ENCODE results near the gene PEX14.
"Not testable (repeated sequence)": the region's sequence is repeated elsewhere in the genome, so short reads cannot be mapped to it uniquely, and the experiment has no call there.

The PEX14 gene

GRCh38 chr1:10484521-10484920 lies 9.8 kb downstream of the PEX14 start:
- DNase-seq = no peak
- in situ Hi-C loops (cut with HindIII; ENCODE audit: low pct_ligation_motif_present, low pct_unique_long_range_greater_than_20kb, low sequenced_read_pairs) = no loop called here

GRCh38 chr1:10489291-10490055 lies 14.7 kb downstream of the PEX14 start:
- in situ Hi-C loops (cut with HindIII; ENCODE audit: low pct_ligation_motif_present, low pct_unique_long_range_greater_than_20kb, low sequenced_read_pairs) = no loop called here
- DNase-seq = no peak

GRCh38 chr1:10490286-10490970 lies 15.7 kb downstream of the PEX14 start:
- in situ Hi-C loops (cut with HindIII; ENCODE audit: low pct_ligation_motif_present, low pct_unique_long_range_greater_than_20kb, low sequenced_read_pairs) = no loop called here
- no peak for DNase-seq

DNA sequence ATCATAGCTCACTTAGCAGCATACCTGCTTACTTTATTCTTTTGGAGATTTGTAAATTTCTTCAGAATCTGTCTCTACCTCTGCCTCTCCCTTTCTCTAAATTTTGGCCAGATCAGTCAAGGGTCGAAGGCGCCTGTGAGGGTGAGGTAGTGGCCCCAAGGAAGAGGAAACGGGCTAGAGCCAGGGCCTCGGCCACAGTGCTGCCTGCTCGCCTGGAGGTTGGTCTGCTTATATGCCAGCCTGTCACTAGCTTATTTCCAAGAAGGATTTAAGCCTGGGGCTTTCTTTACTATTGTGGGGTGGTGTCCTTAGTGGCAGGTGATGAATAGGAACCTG lies 19.6 kb downstream of the PEX14 start:
- in situ Hi-C loops (cut with HindIII; ENCODE audit: low pct_ligation_motif_present, low pct_unique_long_range_greater_than_20kb, low sequenced_read_pairs) = no loop called here
- no peak for DNase-seq

GRCh38 chr1:10494754-10495474 lies 20.2 kb downstream of the PEX14 start:
- DNase-seq = peak; percentile 73
- in situ Hi-C loops (cut with HindIII; ENCODE audit: low pct_ligation_motif_present, low pct_unique_long_range_greater_than_20kb, low sequenced_read_pairs) = no loop called here

GRCh38 chr1:10495475-10495817 lies 20.7 kb downstream of the PEX14 start:
- in situ Hi-C loops (cut with HindIII; ENCODE audit: low pct_ligation_motif_present, low pct_unique_long_range_greater_than_20kb, low sequenced_read_pairs) = no loop called here
- no peak for DNase-seq

DNA sequence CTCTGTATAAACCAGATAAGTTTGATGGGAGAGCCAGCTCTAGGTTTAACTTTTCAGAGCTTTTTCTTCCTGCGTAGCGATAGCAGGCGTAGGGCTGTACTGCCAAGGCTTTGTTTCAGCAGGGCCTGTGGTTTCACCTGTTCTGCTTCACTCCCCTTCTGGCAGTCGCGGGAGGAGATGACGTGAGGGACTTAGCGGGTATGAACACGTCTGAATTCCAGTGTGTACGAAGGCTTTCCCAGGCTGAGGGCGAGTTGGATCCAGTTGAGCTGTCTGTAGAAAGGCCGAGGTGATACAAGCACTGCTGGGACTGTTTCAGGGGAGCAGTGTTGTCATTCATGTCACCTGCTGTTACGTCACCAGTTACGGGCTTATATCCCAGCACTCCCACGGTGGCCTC lies 21.2 kb downstream of the PEX14 start:
- in situ Hi-C loops (cut with HindIII; ENCODE audit: low pct_ligation_motif_present, low pct_unique_long_range_greater_than_20kb, low sequenced_read_pairs) = no loop called here

GRCh38 chr1:10497109-10497508 lies 22.4 kb downstream of the PEX14 start:
- in situ Hi-C loops (cut with HindIII; ENCODE audit: low pct_ligation_motif_present, low pct_unique_long_range_greater_than_20kb, low sequenced_read_pairs) = no loop called here
- no peak for DNase-seq

More for the DNA sequence above, 21.2 kb downstream of the PEX14 start:
- peak; percentile 94 for DNase-seq

DNA sequence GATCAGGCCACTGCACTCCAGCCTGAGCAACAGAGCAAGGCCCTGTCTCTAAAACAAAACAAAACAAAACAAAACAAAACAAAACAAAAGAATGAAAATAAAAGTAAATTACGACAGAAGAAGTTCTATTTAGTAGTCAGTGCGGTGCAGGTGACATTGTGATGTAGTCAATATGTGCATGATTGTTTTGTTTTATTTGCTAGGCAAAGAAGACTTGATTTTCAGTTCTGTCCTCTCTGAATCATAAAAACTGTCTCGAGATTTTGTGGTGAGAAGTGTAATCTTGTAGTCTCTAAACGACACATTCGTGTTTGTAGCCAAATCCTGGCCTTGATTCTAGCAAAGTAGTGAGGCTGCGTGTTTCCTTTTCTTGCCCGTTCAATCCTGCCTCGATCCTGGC lies 23.5 kb downstream of the PEX14 start:
- in situ Hi-C loops (cut with HindIII; ENCODE audit: low pct_ligation_motif_present, low pct_unique_long_range_greater_than_20kb, low sequenced_read_pairs) = no loop called here
- DNase-seq = no peak

DNA sequence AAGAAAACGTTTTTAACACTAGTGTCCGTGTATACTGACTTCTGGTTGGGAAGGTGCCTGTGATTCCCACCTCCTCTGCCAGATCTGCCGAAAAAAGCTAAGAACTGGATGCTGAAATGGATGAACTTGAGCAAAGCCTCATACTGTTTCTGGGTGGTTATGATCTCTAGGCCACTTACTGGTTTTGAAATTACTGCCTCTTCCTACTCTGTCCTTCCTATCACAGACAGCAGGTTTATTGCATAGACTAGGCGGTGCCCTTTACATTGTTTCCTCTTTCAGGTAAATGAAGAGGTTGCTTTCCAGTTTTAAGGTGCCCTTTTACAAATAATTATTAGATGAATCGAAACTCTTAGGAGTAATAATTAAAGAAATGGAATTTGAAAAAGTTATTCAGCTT lies 27.5 kb downstream of the PEX14 start:
- in situ Hi-C loops (cut with HindIII; ENCODE audit: low pct_ligation_motif_present, low pct_unique_long_range_greater_than_20kb, low sequenced_read_pairs) = no loop called here
- no peak for DNase-seq

DNA sequence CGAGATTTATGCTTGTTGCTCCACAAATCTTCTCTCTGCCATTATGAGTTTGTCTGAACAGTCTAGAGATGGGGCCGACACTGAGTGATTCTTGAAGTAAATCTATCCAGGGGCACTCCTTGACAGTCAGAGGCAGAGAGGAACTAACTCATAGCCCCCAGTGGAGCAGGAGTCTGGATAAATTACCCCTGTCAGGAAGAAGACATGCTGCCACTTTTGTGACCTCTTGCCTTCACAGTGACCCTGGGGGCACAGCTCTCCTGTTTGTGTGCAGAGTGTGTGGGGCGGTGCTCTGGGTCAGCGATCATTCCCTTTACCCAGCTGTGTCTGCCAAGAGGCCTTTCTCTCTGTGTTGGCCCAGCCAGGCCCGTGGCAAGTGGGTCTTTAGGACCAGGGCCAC lies 29.5 kb downstream of the PEX14 start:
- no peak for DNase-seq
- in situ Hi-C loops (cut with HindIII; ENCODE audit: low pct_ligation_motif_present, low pct_unique_long_range_greater_than_20kb, low sequenced_read_pairs) = no loop called here

GRCh38 chr1:10506046-10506676 lies 31.4 kb downstream of the PEX14 start:
- in situ Hi-C loops (cut with HindIII; ENCODE audit: low pct_ligation_motif_present, low pct_unique_long_range_greater_than_20kb, low sequenced_read_pairs); DNase-seq: not testable (repeated sequence)

DNA sequence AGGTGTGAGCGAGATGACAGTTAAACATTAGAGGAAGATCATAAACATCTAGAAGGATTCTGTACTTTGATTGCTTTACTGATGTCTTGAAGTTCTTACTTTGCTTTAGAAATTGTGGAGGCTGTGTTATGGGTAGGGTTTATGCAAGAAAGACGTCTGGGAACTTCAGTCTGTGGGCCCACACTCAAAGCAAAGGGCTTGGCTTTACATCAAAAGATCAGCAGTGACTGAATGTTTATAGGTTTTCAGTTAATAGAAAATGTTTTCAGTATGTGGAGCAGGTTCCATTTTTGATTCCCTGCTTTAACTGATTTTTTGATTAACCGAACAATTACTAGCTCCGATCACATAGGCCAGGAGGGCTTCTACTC lies 31.9 kb downstream of the PEX14 start:
- in situ Hi-C loops (cut with HindIII; ENCODE audit: low pct_ligation_motif_present, low pct_unique_long_range_greater_than_20kb, low sequenced_read_pairs) = no loop called here
- DNase-seq = no peak

GRCh38 chr1:10507111-10507879 lies 32.5 kb downstream of the PEX14 start:
- in situ Hi-C loops (cut with HindIII; ENCODE audit: low pct_ligation_motif_present, low pct_unique_long_range_greater_than_20kb, low sequenced_read_pairs) = no loop called here

GRCh38 chr1:10508511-10508951 lies 33.8 kb downstream of the PEX14 start:
- in situ Hi-C loops (cut with HindIII; ENCODE audit: low pct_ligation_motif_present, low pct_unique_long_range_greater_than_20kb, low sequenced_read_pairs) = no loop called here
- DNase-seq = peak; percentile 71

More at GRCh38 chr1:10507111-10507879, 32.5 kb downstream of the PEX14 start:
- peak; percentile 70 for DNase-seq

DNA sequence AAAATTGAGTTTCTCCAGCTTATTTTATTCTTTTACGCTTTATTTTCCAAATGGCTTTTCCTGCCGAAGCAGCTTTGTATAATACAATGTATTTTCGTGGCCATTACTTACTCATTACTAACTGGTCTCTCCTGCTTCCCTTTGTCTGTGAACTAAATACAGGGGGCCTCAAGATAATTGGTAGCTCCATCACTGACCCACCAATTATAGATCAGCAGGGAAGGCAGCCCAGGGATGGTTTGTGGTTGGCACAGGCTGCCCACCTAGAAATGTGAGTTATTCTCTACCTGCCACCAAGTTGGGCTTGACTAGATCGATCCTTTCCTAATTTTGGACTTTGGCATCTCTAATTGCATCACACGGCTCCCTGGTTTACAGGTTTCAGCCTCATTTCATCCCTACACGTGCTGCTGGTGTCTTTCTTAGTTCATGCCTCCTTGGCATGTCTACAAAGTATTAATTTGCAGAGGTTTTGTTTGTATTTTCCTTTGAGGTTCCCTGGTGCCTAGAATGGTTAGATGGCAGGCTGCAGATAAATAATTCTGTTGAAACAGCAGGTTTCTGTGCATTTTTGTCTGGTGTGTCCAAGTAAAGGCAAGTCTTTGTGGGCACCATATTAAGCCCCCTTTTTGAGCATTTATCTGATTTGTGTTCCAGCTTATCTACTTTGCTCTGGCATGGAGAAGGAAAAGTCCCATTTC lies 35.2 kb downstream of the PEX14 start:
- in situ Hi-C loops (cut with HindIII; ENCODE audit: low pct_ligation_motif_present, low pct_unique_long_range_greater_than_20kb, low sequenced_read_pairs) = no loop called here

DNA sequence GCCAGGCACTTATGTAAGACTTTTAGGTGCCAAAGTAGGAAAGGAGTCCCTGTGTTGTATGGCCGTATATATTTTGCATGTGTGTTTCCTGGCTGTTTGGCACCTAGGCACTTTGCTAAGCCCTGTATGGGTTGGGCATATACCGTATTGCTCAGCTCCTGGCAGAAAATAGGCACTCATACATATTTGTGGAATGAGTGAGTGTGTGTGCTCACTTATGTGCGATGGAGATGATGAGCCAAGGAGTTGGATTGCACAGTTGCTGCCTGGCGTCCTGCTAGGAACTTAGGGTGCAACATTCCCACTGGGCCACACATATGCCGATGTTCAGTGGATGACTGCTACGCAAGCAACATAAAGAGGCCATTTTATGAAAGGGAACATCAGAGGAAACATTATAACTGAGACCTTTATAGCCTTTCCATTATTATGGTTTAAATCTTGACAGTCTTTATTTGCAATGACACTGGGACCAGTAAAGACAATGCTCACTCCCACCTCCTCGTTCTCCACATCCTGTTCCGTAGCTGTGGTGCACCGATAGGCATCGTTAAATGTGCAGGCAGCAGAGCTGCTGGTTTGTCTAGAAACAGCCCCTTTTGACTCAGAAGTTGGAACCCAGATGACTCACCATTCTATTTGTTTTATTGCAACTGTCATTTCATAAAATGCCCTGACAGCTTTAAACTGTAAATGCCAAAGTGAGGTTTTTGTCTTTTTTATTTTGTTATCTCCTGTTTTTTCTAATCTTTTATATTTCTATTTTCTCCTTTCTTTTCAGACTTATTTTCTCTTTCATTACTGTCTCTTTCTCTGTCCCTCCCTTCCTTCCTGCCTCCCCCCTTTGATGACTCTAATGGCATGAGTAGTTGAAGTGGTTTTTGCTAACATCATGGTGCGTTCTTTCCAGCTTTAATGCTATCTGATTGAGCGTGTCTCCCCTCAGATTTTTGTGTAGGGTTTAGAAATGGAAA lies 36.1 kb downstream of the PEX14 start:
- peak; percentile 84 for DNase-seq
- in situ Hi-C loops (cut with HindIII; ENCODE audit: low pct_ligation_motif_present, low pct_unique_long_range_greater_than_20kb, low sequenced_read_pairs) = no loop called here

More for the DNA sequence above, 35.2 kb downstream of the PEX14 start:
- no peak for DNase-seq

Measured in ACHN (cell line).